Epithelial cell of esophagus (primary cell): ENCODE results near the gene AQP5.

Experiments used
- DNase-seq: peaks from one replicate; pipeline ENCODE4 v3.0.0; 2010; ENCODE audit warnings: low read depth
- H3K4me3 ChIP-seq: 2 replicates; pipeline ENCODE4 v1.5.1; 2011; ENCODE audit warnings: mild to moderate bottlenecking, low read length, control low read depth
- CTCF ChIP-seq: IDR thresholded peaks from 2 replicates; pipeline ENCODE4 v1.5.1; 2011; ENCODE audit warnings: low read depth, mild to moderate bottlenecking, low read length, control low read depth, inconsistent platforms; ENCODE audit not compliant: insufficient read depth; ENCODE audit errors: missing control alignments

AQP5 gene

GRCh38 chr12:49974231-49974675 lies 12.6 kb downstream of the AQP5 start:
- peak; percentile 41 for DNase-seq
- no peak overlapping the region for H3K4me3 ChIP-seq
- TF ChIP-seq CTCF: peak; percentile 28

- DNase-seq: no peak
- TF ChIP-seq CTCF: no peak
- no peak overlapping the region for H3K4me3 ChIP-seq
These were observed 13.1 kb downstream of the AQP5 start for GRCh38 chr12:49974677-49975317.

GRCh38 chr12:49975318-49975761 lies 13.7 kb downstream of the AQP5 start:
- H3K4me3 ChIP-seq: no peak overlapping the region
- TF ChIP-seq CTCF: no peak
- DNase-seq: no peak

- H3K4me3 ChIP-seq: no peak overlapping the region
- no peak for TF ChIP-seq CTCF
- no peak for DNase-seq
These were observed 14.9 kb downstream of the AQP5 start for GRCh38 chr12:49976557-49976956.

GRCh38 chr12:49978125-49978524 lies 16.5 kb downstream of the AQP5 start:
- no peak for TF ChIP-seq CTCF
- no peak for DNase-seq
- H3K4me3 ChIP-seq: no peak overlapping the region

- H3K4me3 ChIP-seq: no peak overlapping the region
- TF ChIP-seq CTCF: no peak
- DNase-seq: no peak
These were observed 17.4 kb downstream of the AQP5 start for GRCh38 chr12:49979016-49979586.

- no peak overlapping the region for H3K4me3 ChIP-seq
- no peak for DNase-seq
- no peak for TF ChIP-seq CTCF
These were observed 18.1 kb downstream of the AQP5 start for GRCh38 chr12:49979791-49980190.
